SU-DHL-6 (cell line): Measurements from ENCODE around the gene SGCA.

Source experiments
- CTCF ChIP-seq: fragments of 200-600 bp; sonication (generic); IDR thresholded peaks from one replicate; pipeline ENCODE4 v1.5.1; 2017; ENCODE audit warnings: antibody characterized with exemption, mild to moderate bottlenecking, low read length, moderate library complexity; ENCODE audit not compliant: insufficient read depth, poor library complexity, severe bottlenecking
- EZH2phosphoT487 ChIP-seq: fragments of 200-600 bp; sonication (generic), shearing (Covaris generic); conservative IDR thresholded peaks from 2 replicates; pipeline ENCODE4 v1.6.1; 2018; ENCODE audit warnings: mild to moderate bottlenecking, antibody characterized with exemption, low read length, moderate library complexity, mixed read lengths

- TF ChIP-seq CTCF, result no peak
- TF ChIP-seq EZH2phosphoT487, result no peak
These were observed 21.6 kb downstream of the SGCA start for GRCh38 chr17:50187394-50187725.
